Fibroblast of gingiva (primary cell): ENCODE results near the gene DNAJA3.

Experiments used
- DNase-seq: peaks from one replicate; pipeline ENCODE4 v3.0.0-alpha.2; 2011; ENCODE audit warnings: low read depth

DNAJA3 gene

DNA sequence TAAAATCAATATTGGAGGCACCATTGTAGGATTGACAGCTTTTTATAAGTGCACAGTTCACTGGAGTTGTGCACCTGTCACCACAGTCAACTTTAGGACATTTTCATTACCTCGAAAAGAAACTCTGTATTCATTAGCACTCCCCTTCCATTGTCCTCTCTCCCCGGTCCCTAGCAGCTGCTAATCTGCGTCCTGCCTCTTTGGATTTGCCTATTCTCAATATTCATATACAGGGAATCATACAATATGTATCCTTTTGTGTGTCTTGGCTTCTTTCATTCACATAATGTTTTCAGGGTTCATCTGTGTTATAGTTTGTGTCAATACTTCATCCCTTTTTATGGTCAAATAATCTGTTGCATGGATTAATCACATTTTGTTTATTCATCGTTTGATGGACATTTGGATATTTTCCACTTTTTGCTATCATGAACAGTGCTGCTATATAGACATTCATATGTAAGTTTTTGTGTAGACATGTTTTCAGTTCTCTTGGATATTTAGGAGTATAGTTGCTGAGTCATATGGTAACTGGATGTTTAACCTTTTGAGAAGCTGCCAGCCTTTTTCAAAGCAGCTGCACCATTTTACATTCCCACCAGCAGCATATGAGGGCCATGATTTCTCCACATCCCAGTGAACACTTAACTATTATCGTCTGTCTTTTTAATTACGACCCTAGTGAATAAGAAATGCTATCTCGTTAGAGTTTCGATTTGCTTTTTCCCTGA lies 9.8 kb downstream of the DNAJA3 start:
- DNase-seq = no peak

DNA sequence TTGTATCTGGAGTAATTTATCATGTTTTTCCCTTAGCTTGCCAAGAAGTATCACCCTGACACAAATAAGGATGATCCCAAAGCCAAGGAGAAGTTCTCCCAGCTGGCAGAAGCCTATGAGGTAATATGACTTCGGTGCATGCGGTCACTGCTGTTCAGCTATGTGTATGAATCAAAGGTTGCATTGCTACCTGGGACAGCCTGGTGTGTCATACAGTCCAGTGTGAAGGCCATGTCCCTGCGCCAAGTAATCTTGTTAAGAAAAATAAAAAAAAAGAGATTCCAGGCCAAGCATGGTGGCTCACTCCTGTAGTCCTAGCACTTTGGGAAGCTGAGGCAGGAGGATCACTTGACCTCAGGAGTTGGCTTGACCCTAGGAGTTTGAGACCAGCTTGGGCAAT lies 11.7 kb downstream of the DNAJA3 start:
- no peak for DNase-seq

DNA sequence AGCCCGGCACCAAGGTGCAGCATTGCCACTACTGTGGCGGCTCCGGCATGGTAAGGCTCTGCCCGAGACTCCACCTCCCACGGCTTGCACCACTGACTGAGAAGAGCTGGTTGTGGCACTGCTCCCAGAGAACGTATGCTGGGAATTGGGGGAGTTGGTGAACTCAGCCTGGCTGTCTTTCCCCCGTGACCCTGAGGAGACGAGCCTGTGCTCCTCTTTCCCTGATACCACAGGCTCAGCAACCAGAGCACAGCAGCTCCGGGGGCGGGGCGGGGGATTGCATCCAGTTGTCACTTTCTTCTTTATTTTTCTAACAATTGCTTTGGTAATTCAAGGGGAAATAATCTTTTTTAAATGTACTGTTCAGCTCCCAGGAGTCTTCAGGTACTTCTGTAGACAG lies 16.7 kb downstream of the DNAJA3 start:
- no peak for DNase-seq

DNA sequence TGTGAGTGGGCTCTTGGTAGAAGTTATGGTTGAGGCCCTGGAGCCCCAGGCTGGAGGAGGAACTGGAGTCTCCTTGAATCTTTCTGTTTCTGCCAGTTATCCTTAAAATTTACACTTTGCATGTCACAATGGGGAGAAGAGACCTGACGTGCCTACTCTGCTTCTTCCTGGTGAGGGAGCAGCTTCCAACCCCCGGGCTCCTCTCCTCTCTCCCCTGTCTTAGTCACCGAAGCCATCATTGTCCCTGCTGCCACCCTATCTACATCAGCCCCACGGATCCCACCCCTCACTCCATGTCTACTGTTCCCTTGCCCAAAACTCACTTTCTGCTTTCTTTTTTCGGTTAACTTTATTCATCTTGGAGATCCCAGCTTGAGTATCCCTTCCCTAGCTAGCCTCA lies 17.6 kb downstream of the DNAJA3 start:
- DNase-seq = no peak

DNA sequence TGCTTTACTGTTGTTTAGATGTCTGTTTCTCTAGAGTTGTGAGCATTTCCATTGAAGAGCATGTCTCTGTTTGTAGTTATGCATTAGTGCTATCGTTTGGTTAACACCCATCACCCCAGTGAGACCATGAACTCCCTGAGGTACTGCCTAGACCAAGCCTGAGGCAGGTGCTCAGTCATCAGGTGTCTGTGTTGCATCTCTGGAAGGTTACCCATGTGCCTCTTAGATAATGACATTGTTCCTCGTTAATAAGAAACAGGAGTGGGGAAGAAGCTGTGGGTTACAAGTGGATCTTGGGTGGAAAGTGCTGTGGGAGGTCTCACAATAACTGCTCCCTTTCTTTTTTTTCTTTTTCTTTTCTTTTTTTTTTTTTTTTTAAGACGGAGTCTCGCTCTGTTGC lies 18.3 kb downstream of the DNAJA3 start:
- no peak for DNase-seq

DNA sequence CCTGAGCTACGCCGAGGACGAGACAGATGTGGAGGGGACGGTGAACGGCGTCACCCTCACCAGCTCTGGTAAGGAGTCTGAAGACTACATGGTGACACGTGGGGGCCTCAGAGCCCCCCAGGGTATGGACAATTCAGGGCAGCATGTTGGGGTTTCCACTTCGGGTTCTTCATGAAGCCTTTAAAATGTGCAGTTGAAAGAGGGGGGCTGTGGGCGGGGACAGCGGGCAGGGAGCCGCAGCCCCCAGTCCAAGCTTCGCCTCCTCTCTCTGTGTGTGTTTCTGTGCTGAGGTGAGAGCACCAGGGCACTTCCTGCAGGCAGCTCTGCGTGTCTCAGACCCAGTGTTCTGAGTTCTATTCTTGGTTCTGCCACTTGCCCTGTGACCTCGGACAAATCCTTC lies 24.8 kb downstream of the DNAJA3 start:
- no peak for DNase-seq

DNA sequence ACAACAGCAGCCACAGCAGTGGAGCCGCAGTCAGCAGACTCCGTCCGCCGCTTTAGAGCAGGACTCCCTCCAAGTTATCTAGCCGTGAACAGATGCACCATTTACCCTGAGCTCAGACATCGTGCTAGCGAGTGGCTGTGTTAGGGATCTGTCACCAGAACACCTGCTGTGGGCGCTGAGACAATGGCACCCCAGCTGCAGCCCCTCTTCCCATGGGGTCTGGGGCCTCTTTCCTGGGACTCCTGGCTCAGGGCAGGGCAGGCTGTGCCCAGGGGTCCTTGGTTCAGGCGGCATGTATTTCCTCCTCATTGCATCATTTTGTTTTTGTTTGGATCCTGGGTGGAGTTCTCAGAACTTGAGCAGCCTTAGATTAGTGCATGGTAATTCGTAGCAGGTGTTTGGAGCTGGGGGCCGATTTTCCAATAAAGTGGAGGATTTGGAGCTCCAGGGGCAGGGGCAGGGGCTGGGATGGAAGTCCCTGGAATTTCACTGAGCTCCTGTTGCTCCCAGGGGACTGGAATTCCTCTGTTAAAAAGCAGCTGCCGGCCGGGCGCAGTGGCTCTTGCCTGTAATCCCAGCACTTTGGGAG lies 25.4 kb downstream of the DNAJA3 start:
- no peak for DNase-seq

DNA sequence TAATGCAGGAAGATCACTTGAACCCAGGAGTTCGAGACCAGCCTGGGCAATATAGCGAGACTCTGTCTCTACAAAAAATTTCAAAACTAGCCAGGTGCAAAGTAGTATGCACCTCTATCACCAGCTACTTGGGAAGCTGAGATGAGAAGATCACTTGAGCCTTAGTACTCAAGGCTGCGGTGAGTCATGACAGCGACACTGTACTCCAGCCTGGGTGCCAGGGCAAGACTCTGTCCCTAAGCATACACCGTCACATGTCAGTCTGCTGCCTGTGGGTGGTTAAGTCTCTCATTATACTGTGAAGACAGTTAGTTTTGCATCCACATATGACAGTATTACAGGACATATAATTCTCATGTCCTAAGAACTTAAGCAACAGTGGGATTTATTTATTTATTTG lies 27.0 kb downstream of the DNAJA3 start:
- DNase-seq = no peak

DNA sequence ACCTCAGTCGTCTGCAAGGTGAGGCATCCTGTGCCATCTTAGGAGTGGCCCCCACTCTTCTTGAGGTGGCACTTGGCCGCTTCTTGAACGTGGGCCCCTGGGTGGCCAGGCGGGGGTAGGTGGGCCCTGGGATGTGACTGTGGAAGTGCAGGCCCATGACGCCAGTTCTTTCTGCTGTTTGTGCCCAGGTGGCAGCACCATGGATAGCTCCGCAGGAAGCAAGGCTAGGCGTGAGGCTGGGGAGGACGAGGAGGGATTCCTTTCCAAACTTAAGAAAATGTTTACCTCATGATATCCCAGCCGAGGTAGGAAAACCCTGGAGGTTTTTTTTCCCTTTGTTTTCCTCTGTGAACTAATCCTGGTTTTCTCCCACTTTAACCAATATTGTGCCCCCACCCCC lies 29.0 kb downstream of the DNAJA3 start:
- DNase-seq = no peak

DNA sequence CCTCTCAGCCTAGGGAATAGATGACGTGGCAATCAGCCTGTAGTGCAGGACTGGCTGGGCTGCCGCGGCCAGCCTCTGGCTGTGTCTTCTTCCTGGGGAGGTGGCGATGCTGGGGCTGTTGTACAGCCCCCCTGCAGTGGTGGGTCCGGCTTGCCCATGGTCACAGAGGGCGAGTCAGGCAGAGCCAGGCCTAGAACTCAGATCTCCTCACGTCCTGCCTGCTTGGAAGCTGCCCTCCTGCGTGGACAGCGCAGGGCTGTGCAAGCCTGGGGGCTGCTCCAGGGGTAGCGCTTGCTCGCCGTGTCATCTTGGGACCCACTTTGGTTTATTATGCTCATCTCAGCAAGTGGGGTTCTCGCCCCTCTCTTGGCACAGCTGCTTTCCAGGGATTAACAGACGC lies 29.4 kb downstream of the DNAJA3 start:
- DNase-seq = no peak

DNA sequence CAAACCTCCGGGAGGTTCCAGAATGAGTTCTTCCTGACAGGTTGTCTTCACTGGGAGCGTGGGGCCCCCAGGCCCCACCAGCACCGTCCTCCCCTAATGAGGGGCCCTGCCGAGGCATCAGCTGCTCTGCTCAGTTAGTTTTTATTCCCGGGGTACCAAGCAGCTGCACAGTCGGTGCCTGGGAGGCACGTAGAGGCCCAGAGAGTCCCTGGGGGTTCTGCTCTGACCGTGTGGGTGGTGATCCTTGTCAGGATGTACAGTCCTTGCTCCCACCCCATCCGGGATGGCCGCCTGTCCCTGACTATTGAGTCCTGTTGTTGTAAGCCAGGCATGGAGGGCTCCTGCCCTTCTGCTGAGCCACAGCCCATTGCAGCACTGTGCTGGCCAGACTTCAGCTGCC lies 30.3 kb downstream of the DNAJA3 start:
- no peak for DNase-seq

DNA sequence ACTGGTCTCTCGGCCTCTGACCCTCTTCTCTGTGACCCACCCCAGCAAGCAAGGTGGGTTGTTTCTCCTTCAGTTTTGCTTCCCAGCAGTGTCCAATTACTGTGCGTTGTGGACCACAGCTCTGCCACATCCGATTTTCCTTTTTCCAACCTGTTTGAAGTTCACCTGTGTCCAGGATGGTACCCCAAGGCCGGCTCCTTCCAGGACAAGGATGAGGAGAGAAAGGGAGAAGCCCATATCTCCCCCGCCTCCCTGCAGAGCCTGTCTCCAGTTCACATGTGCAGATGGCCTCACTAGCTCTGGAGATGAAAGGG lies 35.2 kb downstream of the DNAJA3 start:
- no peak for DNase-seq

DNA sequence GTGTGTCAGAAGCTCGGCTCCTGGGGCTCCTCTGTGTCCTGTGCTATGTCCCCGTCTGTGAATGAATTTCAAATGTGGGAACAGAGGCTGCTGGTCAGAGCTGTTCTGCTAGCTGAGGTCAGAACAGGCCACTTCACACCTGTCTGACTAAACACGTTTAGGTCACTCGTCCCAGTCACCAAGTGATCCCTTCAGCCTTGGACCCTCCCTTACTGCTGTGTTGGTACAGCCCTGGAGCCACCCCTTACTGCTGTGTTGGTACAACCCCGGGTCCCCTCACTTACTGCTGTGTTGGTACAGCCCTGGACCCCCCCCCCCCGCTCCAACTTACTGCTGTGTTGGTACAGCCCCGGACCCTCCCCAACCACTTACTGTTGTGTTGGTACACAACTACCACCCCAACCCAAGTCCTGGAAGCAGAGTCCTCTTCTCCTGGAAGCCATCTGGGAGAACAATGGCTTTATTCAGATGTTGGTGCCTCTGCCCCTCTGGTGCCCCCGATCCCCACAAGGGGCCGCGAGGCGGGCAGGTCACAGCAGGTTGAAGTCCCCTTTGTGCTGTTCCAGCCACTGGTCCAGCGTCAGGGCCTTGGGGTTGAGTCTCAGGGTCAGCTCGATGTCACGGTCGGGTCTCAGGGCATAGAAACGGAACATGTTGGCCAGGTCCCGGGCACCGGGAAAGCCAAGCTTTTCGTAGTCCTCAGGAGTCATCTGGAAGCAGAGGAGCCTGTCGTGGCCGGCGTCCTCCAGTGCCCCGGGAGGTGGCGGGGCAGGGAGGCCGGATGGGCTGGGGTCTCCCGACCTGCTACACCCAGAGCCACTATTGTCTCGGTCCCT lies 35.8 kb downstream of the DNAJA3 start:
- no peak for DNase-seq

DNA sequence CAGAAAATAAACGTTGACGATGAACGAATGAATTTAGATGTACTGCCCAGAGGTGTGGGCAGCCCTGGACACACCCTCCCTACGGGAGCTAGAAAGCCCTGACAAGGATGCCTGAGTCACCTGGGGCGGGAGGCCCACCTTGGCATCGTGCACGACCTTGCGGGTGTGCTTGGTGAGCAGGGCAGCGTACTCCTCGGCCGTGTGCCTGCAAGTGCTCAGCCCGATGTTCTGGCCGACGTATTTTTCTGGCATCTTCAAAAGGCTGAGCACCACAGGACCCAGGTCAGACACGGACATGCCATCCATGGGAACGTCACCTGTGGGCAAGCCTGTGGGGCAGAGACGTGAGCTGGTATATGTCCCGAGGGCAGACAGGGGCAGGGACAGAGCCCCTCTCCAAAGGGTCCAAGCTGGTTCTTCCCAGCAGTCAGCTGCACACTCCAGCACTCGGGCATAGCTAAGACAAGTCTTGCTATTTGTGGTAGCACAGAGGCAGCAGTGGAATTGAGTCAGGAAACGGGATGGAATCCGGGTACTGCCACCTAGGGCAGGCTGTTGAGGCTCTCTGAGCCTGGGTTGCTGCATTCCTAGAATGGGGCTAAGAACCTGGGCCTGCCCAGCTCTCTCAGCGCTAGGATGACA lies 38.0 kb downstream of the DNAJA3 start:
- no peak for DNase-seq

DNA sequence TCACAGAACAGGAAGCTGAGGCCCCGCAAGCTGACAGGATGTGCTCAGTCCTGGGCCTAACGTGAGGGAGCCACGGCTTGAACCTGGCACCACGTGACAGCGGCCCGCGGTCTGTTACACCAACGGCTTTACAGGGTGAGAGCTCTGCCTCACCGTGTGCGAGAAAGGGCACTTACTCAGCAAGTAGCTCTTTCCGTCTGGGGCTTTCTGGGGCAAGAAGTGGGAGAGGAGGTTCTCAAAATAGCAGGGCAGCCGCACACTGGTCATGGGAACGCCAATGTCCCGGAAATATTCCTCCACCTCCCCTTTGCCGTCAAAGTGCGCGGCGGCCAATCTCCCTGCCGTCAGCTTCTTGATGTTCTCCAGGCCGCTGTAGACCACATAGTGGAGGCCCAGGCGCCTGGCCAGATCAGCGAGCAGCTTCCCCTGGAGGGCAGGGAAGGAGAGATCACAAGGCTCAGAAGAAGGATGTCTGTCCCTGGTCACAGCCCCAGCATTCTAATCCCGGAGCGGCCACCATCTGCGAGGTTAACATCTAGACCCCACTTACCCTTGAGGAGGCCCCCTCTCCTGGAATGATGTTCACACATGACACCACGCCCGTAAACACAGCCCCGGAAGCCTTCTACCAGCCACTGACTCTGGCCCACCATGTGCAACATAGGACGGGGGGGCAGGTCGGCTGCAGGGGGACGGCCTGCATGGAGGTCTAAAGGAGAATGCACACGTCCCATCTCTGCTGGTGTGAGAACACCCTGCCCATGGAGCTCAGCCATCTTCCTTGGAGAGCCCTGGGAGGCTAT lies 40.5 kb downstream of the DNAJA3 start:
- DNase-seq = no peak

DNA sequence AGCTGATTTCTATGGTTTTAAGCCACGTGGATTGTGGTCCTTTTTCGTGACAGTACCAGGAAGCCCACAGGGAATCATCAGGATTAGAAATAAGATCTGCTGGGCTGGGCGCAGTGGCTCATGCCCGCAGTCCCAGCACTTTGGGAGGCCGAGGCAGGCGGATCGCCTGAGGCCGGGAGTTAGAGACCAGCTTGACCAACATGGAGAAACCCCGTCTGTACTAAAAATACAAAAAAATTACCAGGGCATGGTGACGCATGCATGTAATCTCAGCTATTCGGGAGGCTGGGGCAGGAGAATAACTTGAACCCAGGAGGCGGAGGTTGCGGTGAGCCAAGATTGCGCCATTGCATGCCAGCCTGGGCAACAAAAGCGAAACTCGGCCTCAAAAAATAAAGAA lies 42.2 kb downstream of the DNAJA3 start:
- no peak for DNase-seq

DNA sequence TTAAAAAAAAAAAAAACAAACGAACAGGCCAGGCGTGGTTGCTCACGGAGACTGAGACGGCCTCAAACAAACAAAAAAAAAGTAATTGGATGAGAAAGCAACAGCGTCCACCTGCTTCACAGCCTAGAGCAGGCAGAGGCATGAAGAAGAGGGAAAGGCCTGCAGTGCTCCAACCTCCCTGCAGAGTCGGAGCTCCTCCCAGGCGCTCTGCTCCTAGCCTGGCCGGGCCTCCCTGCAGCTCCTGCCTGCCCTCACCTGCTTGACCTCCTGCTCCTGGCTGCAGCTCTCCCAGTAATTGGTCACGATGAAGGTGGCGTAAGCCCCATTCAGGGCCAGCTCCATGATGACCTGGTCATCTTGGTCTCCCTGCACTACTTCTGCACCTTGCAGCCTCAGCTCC lies 43.3 kb downstream of the DNAJA3 start:
- no peak for DNase-seq

DNA sequence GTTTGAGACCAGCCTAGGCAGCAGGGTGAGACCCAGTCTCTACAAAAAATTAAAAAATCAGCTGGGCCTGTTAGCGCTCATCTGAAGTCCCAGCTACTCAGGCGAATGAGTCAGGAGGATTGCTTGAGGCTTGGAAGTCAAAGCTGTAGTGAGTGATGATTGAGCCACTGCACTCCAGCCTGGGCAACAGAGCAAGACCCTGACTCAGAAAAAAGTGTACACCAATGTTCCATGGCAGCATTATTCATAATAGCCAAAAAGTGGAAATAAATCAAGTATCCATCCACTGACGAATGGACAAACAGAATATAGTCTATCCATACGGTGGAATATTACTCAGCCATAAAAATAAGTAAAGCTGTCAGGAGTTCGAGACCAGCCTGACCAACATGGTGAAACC lies 46.2 kb downstream of the DNAJA3 start:
- DNase-seq = no peak

DNA sequence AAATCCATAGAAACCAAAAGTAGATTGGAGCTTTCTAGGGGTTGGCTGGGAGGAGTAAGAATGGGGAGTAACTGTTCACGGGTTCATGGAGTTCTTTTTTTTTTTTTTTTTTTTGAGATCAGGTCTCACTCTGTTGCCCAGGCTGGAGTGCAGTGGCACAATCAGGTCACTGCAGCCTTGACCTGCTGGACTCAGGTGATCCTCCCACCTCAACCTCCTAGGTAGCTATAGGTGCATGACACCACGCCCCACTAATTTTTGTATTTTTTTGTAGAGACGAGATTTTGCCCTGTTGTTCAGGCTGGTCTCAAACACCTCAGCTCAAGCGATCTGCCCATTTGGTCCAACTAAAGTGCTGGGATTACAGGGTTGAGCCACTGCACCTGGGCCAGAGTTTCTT lies 47.2 kb downstream of the DNAJA3 start:
- no peak for DNase-seq

DNA sequence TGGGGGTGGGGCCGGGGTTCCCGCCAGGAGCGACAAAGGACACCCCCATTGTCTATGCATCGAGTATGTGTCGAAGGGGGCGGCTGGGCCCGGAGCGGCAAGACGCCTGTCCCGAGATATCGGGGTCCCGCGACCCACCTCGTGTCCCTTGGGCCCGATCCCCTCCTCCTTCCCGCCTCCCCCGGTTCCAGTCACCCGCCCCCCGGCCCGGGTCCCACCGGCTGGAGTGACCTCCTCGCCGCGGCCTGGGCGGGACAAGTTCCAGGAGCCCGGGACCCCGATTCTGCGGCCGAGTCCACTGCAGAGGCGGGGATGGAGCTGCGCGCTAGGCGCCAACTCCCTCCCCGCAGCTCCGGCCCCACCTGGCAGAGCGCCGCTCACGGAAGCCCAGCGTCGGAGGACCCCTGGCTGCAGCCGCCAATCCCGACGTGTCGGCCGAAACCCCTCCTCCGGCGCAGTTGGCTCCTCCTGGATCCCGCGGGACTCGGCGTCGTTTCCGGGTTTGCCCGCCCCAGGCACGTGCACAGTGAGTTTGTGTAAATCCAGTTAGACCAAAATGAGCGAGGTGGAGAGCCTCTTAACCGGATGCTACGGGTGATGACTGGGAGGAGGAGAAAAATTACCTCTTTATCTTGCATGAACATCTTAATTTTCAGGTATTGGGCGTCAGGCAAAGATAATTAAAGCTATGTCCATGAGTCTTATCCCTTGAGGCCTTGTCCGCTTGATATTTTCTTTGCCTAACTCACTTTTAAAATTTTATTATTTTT lies 48.7 kb downstream of the DNAJA3 start, which contains the start of gene NMRAL1:
NMRAL1 (minus strand) TSS at position 434 of the 770 bp plus-strand sequence. CDS start 493 bp downstream, outside the sequence.
- peak; percentile 88 for DNase-seq
